ENCODE measurements around the gene WASHC2A.
"Not testable (repeated sequence)": the region's sequence is repeated elsewhere in the genome, so short reads cannot be mapped to it uniquely, and the experiment has no call there.

GRCh38 chr10:50132322-50132721, 64.6 kb downstream of the WASHC2A start:
- not testable (repeated sequence) for TF ChIP-seq CTCF, POLR2A (IDR thresholded peaks at IDR 0.05)
